Activated T-cell treated with anti-CD3 and anti-CD28 coated beads, Interleukin-2, amount 50 U/mL, for 72 hours (primary cell): ENCODE measurements around the gene SOX8. TPM values are rescaled to one million over a fixed set of nuclear protein-coding genes. Genes with fewer than 3 reads are reported as not detected.

Experiments
- ATAC-seq, 2 donors: fragments of 150-1000 bp; cut with Tn5 transposase; replicated peaks in 1 of 2; 2 replicates each; pipeline ENCODE4 v1.10.0; 2021; ENCODE audit warnings: moderate library complexity in 2 of 2, mild to moderate bottlenecking in 1 of 2
- DNase-seq, 2 donors: peaks; one replicate each; pipeline ENCODE4 v3.0.0; 2021 to 2022; ENCODE audit warnings: mixed read lengths in 1 of 2
- H3K27ac Mint-ChIP-seq: one replicate; pipeline ENCODE4 v1.8.0; 2022; ENCODE audit warnings: mild to moderate bottlenecking, moderate library complexity, mixed read lengths
- H3K27me3 Mint-ChIP-seq: one replicate; pipeline ENCODE4 v1.8.0; 2022; ENCODE audit warnings: low read depth, mixed read lengths
- H3K36me3 Mint-ChIP-seq, 2 donors: one replicate each; pipeline ENCODE4 v1.8.0; 2022; ENCODE audit warnings: mixed read lengths in 2 of 2, mild to moderate bottlenecking in 1 of 2; ENCODE audit not compliant: insufficient read depth in 2 of 2
- H3K4me1 Mint-ChIP-seq: one replicate; pipeline ENCODE4 v1.8.0; 2022; ENCODE audit warnings: low read depth, mixed read lengths
- H3K4me3 Mint-ChIP-seq, 2 donors: one replicate each; pipeline ENCODE4 v1.8.0; 2022; ENCODE audit warnings: mild to moderate bottlenecking in 2 of 2, mixed read lengths in 2 of 2, moderate library complexity in 2 of 2
- H3K9me3 Mint-ChIP-seq, 2 donors: one replicate each; pipeline ENCODE4 v1.8.0; 2022; ENCODE audit warnings: mixed read lengths in 2 of 2
- total RNA-seq, 2 donors: library from RNA; stranded (reverse); gene quantifications; one replicate each; pipeline ENCODE4 v1.2.3, GENCODE V29; 2022

The SOX8 gene
- total RNA-seq, 2 donors from 2014 or later, result 1.8 to 2.1 TPM

DNA sequence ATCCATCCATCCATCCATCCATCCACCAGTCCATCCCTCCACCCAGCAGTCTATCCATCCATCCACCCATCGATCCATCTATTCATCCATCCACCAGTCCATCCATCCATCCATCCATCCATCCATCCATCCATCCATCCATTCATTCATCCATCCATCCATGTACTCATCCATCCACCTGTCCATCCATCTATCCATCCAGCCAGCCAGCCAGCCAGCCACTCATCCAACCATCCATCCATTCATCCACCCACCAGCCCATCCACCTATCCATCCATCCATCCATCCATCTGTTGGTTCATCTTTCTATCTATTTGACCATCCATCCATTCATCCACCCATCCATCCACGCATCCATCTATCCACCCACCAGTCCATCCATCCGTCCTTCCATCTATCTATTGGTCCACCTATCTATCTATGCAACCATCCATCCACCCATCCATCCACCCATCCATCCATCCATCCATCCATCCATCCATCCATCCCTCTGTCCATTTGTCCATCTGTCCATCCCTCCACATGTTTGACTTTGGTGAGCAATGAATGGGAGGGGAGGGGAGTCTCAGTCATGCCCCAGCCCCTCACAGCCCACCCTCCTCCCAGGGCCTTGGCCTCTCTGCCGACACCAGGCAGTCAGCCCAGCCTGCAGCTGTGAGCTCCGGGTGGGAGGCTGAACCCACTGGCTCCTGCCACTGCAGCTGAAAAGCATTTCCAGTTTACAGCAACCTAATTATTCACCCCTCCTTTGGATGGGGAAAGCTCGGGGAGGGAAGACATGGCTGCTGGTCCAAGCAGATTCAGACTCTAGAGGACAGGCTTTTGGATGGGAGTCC, 52.9 kb downstream of the SOX8 start:
- Mint-ChIP-seq H3K27me3 (peaks cover 4% of the 10 kb centered on the region), H3K9me3 (no peaks in the 10 kb centered on the region)

DNA sequence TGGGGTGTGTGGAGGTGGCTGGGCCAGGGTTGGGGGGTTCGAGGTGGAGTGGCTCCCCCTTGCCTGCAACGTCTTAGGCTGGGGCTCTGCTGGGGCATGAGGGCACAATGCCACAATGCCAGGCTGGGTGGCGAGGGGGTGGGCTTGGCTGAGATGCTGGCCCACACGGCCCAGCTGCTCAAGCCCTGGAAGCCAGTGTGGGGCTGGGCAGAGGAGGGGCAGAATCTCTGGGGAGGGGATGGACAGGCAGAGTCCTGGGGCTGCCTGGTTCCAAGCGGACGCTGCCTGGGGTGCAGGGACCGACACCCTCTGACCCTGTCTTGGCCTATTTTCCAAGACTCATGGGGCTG, 53.5 kb downstream of the SOX8 start:
- Mint-ChIP-seq H3K27me3 (no peaks in the 10 kb centered on the region), H3K4me3 (no peak overlapping the region), H3K36me3 (no peaks in the 10 kb centered on the region), H3K4me1 (no peaks in the 10 kb centered on the region), H3K27ac (no peak overlapping the region), H3K9me3 (no peaks in the 10 kb centered on the region)
- ATAC-seq, result no peak
- DNase-seq, result no peak

More for the DNA sequence above, 52.9 kb downstream of the SOX8 start:
- H3K36me3 Mint-ChIP-seq, result no peaks in the 10 kb centered on the region
- H3K4me3 Mint-ChIP-seq, result no peak overlapping the region
- no peak for ATAC-seq
- no peak for DNase-seq
- H3K4me1 Mint-ChIP-seq, result no peaks in the 10 kb centered on the region
- H3K27ac Mint-ChIP-seq, result no peak overlapping the region

- ATAC-seq (no peak), DNase-seq (no peak)
- no peaks in the 10 kb centered on the region for H3K9me3 Mint-ChIP-seq
- no peak overlapping the region for H3K27ac Mint-ChIP-seq
- H3K4me3 Mint-ChIP-seq, result no peak overlapping the region
- H3K27me3 Mint-ChIP-seq, result no peaks in the 10 kb centered on the region
- no peaks in the 10 kb centered on the region for H3K4me1 Mint-ChIP-seq
- no peaks in the 10 kb centered on the region for H3K36me3 Mint-ChIP-seq
Measured at GRCh38 chr16:1036166-1036565, 54.6 kb downstream of the SOX8 start.

Other genes starting within 250 kb of the SOX8 start
- 10 to 100 TPM; 38.0 to 40.6 TPM for gene CIAO3, start 240.8 kb upstream of the SOX8 start, total RNA-seq
- gene MSLN, start 221.0 kb upstream of the SOX8 start, total RNA-seq, result not detected
- gene RPUSD1, start 193.4 kb upstream of the SOX8 start, total RNA-seq, result 10 to 100 TPM; 14.0 to 22.7 TPM
- 10 to 100 TPM; 74.5 to 97.8 TPM for gene CHTF18, start 193.2 kb upstream of the SOX8 start, total RNA-seq
- not detected for gene GNG13, start 181.0 kb upstream of the SOX8 start, total RNA-seq
- 10 to 100 TPM; 26.9 to 33.2 TPM for gene LMF1, start 10.8 kb upstream of the SOX8 start, total RNA-seq
- gene SSTR5, start 91.0 kb downstream of the SOX8 start, total RNA-seq, result not detected
- gene C1QTNF8, start 114.5 kb downstream of the SOX8 start, total RNA-seq, result not detected
- gene CACNA1H, start 171.3 kb downstream of the SOX8 start, total RNA-seq, result under 1 TPM; 0.48 to 0.79 TPM
- gene TPSG1, start 243.5 kb downstream of the SOX8 start, total RNA-seq, result under 1 TPM in 1 of 2 donors, not detected in 1; 0.32 TPM
- under 1 TPM in 1 of 2 donors, not detected in 1; 0.60 TPM for gene TPSB2, start 248.4 kb downstream of the SOX8 start, total RNA-seq